Neural cell (in vitro differentiated cells): ENCODE measurements around the gene NUDT4.

Source experiments
- EZH2 ChIP-seq: fragments of 200-600, 300-800 bp; shearing (Covaris generic), sonication (generic); IDR thresholded peaks from 2 replicates; pipeline ENCODE4 v1.6.1; 2014; ENCODE audit warnings: antibody characterized with exemption, low read length, borderline replicate concordance, mild to moderate bottlenecking; ENCODE audit not compliant: insufficient read depth, poor library complexity, severe bottlenecking
- MXI1 ChIP-seq: fragments of 450-650 bp; conservative IDR thresholded peaks from 2 replicates; pipeline ENCODE4 v1.6.1; 2014; ENCODE audit warnings: antibody characterized with exemption, mild to moderate bottlenecking; ENCODE audit not compliant: poor library complexity, severe bottlenecking
- POLR2AphosphoS5 ChIP-seq: IDR thresholded peaks from 2 replicates; pipeline ENCODE4 v1.6.1; 2012
- RAD21 ChIP-seq: fragments of 450-650 bp; conservative IDR thresholded peaks from 2 replicates; pipeline ENCODE4 v1.6.1; 2014; ENCODE audit warnings: antibody characterized with exemption, mild to moderate bottlenecking, moderate library complexity
- TAF1 ChIP-seq: IDR thresholded peaks from 2 replicates; pipeline ENCODE4 v1.6.1; 2012; ENCODE audit warnings: low read depth
- TF ChIP-seq, protein P1 (sequence below): fragments of 450-650 bp; IDR thresholded peaks from 2 replicates; pipeline ENCODE4 v1.5.1; 2014; ENCODE audit warnings: antibody characterized with exemption, mild to moderate bottlenecking, moderate library complexity; ENCODE audit not compliant: poor library complexity, severe bottlenecking
- TF ChIP-seq, protein P2 (sequence below): IDR thresholded peaks from 2 replicates; pipeline ENCODE4 v1.6.1; 2012; ENCODE audit warnings: borderline replicate concordance

DNA sequence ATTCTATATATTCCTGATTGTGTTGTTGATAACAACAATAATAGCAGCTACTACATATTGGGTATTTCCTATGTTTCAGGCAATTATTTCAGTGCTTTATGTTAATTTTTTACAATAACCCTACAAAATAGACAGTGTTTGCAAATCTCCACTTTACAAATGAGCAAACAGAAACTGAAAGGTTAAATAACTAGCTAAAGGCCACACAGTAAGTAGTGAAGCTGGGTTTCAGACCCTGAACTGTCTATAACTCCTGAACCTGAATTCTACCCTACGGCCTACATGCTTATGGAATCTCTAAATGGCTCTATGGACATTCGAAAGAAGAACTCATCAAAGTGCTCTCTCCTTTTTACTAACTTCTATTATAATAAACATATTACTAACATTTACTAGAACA, 19.7 kb upstream of the NUDT4 start:
- TF ChIP-seq, protein P1, sequence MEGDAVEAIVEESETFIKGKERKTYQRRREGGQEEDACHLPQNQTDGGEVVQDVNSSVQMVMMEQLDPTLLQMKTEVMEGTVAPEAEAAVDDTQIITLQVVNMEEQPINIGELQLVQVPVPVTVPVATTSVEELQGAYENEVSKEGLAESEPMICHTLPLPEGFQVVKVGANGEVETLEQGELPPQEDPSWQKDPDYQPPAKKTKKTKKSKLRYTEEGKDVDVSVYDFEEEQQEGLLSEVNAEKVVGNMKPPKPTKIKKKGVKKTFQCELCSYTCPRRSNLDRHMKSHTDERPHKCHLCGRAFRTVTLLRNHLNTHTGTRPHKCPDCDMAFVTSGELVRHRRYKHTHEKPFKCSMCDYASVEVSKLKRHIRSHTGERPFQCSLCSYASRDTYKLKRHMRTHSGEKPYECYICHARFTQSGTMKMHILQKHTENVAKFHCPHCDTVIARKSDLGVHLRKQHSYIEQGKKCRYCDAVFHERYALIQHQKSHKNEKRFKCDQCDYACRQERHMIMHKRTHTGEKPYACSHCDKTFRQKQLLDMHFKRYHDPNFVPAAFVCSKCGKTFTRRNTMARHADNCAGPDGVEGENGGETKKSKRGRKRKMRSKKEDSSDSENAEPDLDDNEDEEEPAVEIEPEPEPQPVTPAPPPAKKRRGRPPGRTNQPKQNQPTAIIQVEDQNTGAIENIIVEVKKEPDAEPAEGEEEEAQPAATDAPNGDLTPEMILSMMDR, result no peak
- TF ChIP-seq RAD21 (no peak), POLR2AphosphoS5 (no peak), EZH2 (no peak), MXI1 (no peak), TAF1 (no peak)
- TF ChIP-seq, protein P2, sequence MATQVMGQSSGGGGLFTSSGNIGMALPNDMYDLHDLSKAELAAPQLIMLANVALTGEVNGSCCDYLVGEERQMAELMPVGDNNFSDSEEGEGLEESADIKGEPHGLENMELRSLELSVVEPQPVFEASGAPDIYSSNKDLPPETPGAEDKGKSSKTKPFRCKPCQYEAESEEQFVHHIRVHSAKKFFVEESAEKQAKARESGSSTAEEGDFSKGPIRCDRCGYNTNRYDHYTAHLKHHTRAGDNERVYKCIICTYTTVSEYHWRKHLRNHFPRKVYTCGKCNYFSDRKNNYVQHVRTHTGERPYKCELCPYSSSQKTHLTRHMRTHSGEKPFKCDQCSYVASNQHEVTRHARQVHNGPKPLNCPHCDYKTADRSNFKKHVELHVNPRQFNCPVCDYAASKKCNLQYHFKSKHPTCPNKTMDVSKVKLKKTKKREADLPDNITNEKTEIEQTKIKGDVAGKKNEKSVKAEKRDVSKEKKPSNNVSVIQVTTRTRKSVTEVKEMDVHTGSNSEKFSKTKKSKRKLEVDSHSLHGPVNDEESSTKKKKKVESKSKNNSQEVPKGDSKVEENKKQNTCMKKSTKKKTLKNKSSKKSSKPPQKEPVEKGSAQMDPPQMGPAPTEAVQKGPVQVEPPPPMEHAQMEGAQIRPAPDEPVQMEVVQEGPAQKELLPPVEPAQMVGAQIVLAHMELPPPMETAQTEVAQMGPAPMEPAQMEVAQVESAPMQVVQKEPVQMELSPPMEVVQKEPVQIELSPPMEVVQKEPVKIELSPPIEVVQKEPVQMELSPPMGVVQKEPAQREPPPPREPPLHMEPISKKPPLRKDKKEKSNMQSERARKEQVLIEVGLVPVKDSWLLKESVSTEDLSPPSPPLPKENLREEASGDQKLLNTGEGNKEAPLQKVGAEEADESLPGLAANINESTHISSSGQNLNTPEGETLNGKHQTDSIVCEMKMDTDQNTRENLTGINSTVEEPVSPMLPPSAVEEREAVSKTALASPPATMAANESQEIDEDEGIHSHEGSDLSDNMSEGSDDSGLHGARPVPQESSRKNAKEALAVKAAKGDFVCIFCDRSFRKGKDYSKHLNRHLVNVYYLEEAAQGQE, result no peak
